Osteoblast (primary cell): ENCODE measurements around the gene ARL6IP1. TPM values are rescaled to one million over a fixed set of nuclear protein-coding genes. Genes with fewer than 3 reads are reported as not detected.

Experiments
- DNase-seq: peaks from one replicate; pipeline ENCODE4 v3.0.0; 2011; ENCODE audit warnings: low spot score, mixed read lengths; ENCODE audit not compliant: insufficient read length; ENCODE audit errors: missing footprints
- H2AFZ ChIP-seq: 2 replicates; pipeline ENCODE4 v1.6.0; 2011; ENCODE audit warnings: mild to moderate bottlenecking, low read length
- H3K27ac ChIP-seq: 2 replicates; pipeline ENCODE4 v1.5.1; 2011; ENCODE audit warnings: mild to moderate bottlenecking, low read depth, low read length, moderate library complexity
- H3K27me3 ChIP-seq: 2 replicates; pipeline ENCODE4 v1.6.0; 2012; ENCODE audit warnings: mild to moderate bottlenecking, control low read depth, inconsistent platforms, low read length, moderate library complexity; ENCODE audit not compliant: insufficient read depth
- H3K36me3 ChIP-seq: 2 replicates; pipeline ENCODE4 v1.5.1; 2011; ENCODE audit warnings: mild to moderate bottlenecking, low read length, control low read depth, moderate library complexity; ENCODE audit not compliant: insufficient read depth
- H3K4me1 ChIP-seq: 2 replicates; pipeline ENCODE4 v1.5.1; 2011; ENCODE audit warnings: mild to moderate bottlenecking, low read length, control low read depth, moderate library complexity; ENCODE audit not compliant: insufficient read depth
- H3K4me2 ChIP-seq: 2 replicates; pipeline ENCODE4 v1.6.0; 2011; ENCODE audit warnings: mild to moderate bottlenecking, low read length; ENCODE audit not compliant: insufficient read depth
- H3K4me3 ChIP-seq: fragments of 200-600 bp; sonication (generic); 3 replicates; pipeline ENCODE4 v1.5.1; 2012; ENCODE audit warnings: mild to moderate bottlenecking, low read length, inconsistent platforms; ENCODE audit not compliant: insufficient read depth
- H3K79me2 ChIP-seq: 2 replicates; pipeline ENCODE4 v1.6.0; 2012; ENCODE audit warnings: mild to moderate bottlenecking, low read length, control low read depth, inconsistent platforms; ENCODE audit not compliant: insufficient read depth
- H3K9me3 ChIP-seq: 2 replicates; pipeline ENCODE4 v1.5.1; 2011; ENCODE audit warnings: low read depth, low read length, control low read depth
- H4K20me1 ChIP-seq: 2 replicates; pipeline ENCODE4 v1.6.0; 2012; ENCODE audit warnings: mild to moderate bottlenecking, low read length, control low read depth; ENCODE audit not compliant: insufficient read depth
- total RNA-seq: library from RNA; depleted of rRNA; stranded (reverse); fragments of >200 nt; gene quantifications from 2 replicates; pipeline ENCODE4 v1.2.3, GENCODE V29; 2012
- TF ChIP-seq, protein P1 (sequence below): IDR thresholded peaks from 2 replicates; pipeline ENCODE4 v1.5.1; 2011; ENCODE audit warnings: mild to moderate bottlenecking, low read depth, low read length, moderate library complexity; ENCODE audit errors: extremely low read depth

ARL6IP1 gene
- total RNA-seq, 1 donor: 113 TPM

DNA sequence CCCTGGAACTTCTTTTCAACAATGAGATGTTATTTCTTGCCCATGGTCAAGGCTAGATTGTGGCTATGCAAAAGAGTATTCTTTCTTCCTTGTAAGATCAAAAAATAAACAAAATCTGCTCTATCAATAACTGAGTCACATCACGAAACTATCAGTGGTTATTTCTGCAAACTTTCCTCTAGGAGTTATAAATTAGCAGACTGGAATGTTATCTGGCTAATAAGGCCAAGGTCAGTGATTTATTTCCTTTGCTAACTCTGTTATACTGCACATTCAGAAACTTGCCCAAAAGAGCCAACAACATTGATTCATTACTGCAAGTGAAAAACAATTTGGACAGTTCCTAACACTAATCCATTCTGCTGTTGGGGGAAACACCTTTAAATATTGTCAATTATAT, 5.0 kb downstream of the ARL6IP1 start:
- Histone ChIP-seq H3K79me2 (peaks cover 73% of the 10 kb centered on the region), H4K20me1 (peaks cover 21% of the 10 kb centered on the region), H3K27ac (no peak overlapping the region), H2AFZ (no peak overlapping the region), H3K9me3 (no peaks in the 10 kb centered on the region), H3K4me2 (no peak overlapping the region), H3K4me1 (peaks cover 24% of the 10 kb centered on the region), H3K27me3 (no peaks in the 10 kb centered on the region), H3K36me3 (peaks cover 67% of the 10 kb centered on the region), H3K4me3 (no peak overlapping the region)
- TF ChIP-seq, protein P1, sequence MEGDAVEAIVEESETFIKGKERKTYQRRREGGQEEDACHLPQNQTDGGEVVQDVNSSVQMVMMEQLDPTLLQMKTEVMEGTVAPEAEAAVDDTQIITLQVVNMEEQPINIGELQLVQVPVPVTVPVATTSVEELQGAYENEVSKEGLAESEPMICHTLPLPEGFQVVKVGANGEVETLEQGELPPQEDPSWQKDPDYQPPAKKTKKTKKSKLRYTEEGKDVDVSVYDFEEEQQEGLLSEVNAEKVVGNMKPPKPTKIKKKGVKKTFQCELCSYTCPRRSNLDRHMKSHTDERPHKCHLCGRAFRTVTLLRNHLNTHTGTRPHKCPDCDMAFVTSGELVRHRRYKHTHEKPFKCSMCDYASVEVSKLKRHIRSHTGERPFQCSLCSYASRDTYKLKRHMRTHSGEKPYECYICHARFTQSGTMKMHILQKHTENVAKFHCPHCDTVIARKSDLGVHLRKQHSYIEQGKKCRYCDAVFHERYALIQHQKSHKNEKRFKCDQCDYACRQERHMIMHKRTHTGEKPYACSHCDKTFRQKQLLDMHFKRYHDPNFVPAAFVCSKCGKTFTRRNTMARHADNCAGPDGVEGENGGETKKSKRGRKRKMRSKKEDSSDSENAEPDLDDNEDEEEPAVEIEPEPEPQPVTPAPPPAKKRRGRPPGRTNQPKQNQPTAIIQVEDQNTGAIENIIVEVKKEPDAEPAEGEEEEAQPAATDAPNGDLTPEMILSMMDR: no peak
- no peak for DNase-seq

DNA sequence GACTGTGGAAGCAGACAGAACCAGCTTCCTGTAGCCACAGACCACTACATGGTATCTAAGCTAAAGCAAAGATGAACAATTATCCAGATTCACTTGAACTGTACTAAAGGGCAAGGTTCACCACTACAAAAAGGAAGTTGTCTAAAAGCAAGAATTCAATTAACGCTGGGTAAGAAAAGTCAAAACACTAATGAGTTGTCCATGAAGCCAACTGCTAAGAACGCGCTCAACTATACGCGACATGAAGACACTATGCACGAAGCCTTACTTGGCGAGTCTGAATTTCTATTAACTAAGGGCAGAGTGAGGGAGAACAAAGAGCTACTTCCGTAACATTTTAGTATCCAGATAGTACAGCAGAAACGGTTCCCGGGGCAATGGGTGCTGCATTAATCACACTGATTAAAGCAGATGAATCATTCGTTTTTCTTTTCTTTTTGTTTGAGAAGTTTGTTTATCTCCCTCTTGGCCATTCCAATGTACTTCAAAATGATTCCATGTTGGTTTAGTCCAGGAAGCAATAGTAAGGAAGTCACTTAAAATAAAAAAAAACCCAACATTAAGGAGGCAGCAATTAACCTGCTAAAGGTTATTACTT, 8.4 kb downstream of the ARL6IP1 start:
- peak; percentile 75 for DNase-seq
- H3K36me3 ChIP-seq: peaks cover 75% of the 10 kb centered on the region
- H2AFZ ChIP-seq: no peak overlapping the region
- H3K27ac ChIP-seq: no peak overlapping the region
- H3K27me3 ChIP-seq: no peaks in the 10 kb centered on the region
- peaks cover 23% of the 10 kb centered on the region for H4K20me1 ChIP-seq
- peaks cover 10% of the 10 kb centered on the region for H3K4me1 ChIP-seq
- peaks cover 61% of the 10 kb centered on the region for H3K79me2 ChIP-seq
- H3K4me2 ChIP-seq: no peak overlapping the region
- H3K4me3 ChIP-seq: no peak overlapping the region
- no peaks in the 10 kb centered on the region for H3K9me3 ChIP-seq
- TF ChIP-seq, protein P1: no peak

DNA sequence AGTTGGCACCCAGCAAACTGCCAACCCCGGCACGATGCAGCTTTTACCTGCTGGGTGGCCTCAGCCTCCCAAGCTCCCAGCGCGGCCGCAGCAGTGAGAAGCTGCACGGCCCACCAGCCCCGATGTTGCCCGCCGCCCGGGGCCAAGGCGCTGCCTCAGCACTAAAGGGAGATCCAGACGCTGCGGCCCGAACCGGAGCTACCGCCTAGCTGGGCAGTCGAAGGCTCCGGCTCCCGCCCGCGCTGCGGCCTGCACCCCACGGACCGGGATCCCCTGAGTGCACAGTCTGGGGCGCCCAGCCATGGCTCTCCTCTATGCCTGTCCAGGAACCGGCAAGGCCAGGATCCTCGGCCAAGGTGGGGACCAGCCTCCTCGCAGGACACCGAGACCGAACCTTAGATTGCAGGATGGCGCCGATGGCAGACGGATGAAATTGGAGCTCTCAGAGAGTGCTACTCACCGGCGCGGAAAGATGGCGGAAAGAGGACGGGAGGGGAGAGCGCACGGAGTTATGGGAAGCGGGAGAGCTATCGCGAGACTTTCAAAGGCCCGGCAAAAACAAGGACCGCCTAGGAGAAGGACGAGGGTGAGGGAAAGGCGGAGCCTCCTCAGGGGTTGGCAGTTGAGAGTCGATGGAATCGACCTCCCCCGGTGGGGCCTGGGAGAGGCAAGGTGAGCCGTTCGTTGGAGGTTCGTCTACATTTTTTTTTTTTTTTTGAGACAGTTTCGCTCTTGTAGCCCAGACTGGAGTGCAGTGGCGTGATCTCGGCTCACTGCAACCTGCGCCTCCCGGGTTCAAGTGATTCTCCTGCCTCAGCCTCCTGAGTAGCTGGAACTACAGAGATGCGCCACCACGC, 11.3 kb downstream of the ARL6IP1 start, which contains the start of gene RPS15A:
Gene RPS15A (minus strand): TSS at position 485 of the 857 bp plus-strand sequence. CDS start 1,221 bp downstream, outside the sequence.
- H4K20me1 ChIP-seq: peaks cover 51% of the 10 kb centered on the region
- H3K27me3 ChIP-seq: no peaks in the 10 kb centered on the region
- peaks cover 76% of the 10 kb centered on the region for H3K36me3 ChIP-seq
- H3K4me3 ChIP-seq: peak within 1 kb of the TSS; percentile 100
- H2AFZ ChIP-seq: peak within 1 kb of the TSS; percentile 99
- H3K4me2 ChIP-seq: peak within 1 kb of the TSS; percentile 86
- H3K4me1 ChIP-seq: peaks cover 18% of the 10 kb centered on the region
- peak within 1 kb of the TSS; percentile 87 for H3K27ac ChIP-seq
- TF ChIP-seq, protein P1: no peak
- H3K79me2 ChIP-seq: peaks cover 63% of the 10 kb centered on the region
- H3K9me3 ChIP-seq: no peaks in the 10 kb centered on the region
- peak; percentile 94 for DNase-seq

DNA sequence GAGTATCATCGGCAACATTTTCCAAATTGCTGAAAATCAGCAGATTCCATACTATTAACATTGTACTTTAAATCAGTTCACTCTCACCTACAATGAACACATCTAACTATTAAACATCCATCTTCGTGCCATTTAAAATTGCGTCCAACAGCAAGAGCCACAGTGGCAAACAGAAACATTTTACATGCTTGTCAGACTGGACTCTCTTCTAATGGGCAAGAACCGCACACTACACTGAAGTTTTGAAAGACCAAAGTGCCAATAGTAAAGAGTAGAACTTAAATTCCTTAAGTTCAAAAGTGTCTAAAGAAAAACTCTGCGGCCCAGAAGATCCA, 11.9 kb downstream of the ARL6IP1 start:
- peaks cover 18% of the 10 kb centered on the region for H3K4me1 ChIP-seq
- no peaks in the 10 kb centered on the region for H3K9me3 ChIP-seq
- H4K20me1 ChIP-seq: peaks cover 57% of the 10 kb centered on the region
- H2AFZ ChIP-seq: no peak overlapping the region
- H3K27ac ChIP-seq: peak overlapping the region; percentile 87
- peaks cover 76% of the 10 kb centered on the region for H3K36me3 ChIP-seq
- peaks cover 67% of the 10 kb centered on the region for H3K79me2 ChIP-seq
- TF ChIP-seq, protein P1: no peak
- H3K4me2 ChIP-seq: peak overlapping the region; percentile 86
- peak overlapping the region; percentile 100 for H3K4me3 ChIP-seq
- no peak for DNase-seq
- no peaks in the 10 kb centered on the region for H3K27me3 ChIP-seq
